HCT116 (cell line): Measurements from ENCODE around the gene SEMA3E. TPM values are rescaled to one million over a fixed set of nuclear protein-coding genes. Genes with fewer than 3 reads are reported as not detected.

Source experiments
- ATAC-seq: fragments of 200-7000 bp; cut with Tn5 transposase; 2 replicates; pipeline ENCODE4 v1.9.1; 2020; ENCODE audit warnings: mild to moderate bottlenecking, moderate library complexity
- Bru-seq: library from RNA; stranded (reverse); fragments of 400-500 nt; gene quantifications from one replicate; lab custom pipeline; 2021; lab: Mats Ljungman, UMichigan
- BruChase-seq, 2 experiments: library from RNA; stranded (reverse); fragments of 400-500 nt; gene quantifications; one replicate each; lab custom pipeline; 2021; lab: Mats Ljungman, UMichigan
- BruUV-seq: library from RNA; stranded (reverse); fragments of 400-500 nt; replicated peaks from 2 replicates; lab custom pipeline; 2021; lab: Mats Ljungman, UMichigan
- CTCF ChIA-PET: fragments of 300-600 bp; sonication (Branson Sonifier 250); formaldehyde crosslinking; loops from one replicate; lab custom pipeline; 2021; ENCODE audit warnings: antibody characterized with exemption; lab: Charles Lee
- POLR2A ChIA-PET: fragments of 300-600, 350-600 bp; sonication (Branson Sonifier 250); formaldehyde crosslinking; loops from one replicate; lab custom pipeline; 2021; ENCODE audit warnings: antibody characterized with exemption; lab: Charles Lee
- RAD21 ChIA-PET, 2 experiments: fragments of 300-600 bp; sonication (Branson Sonifier 250); formaldehyde crosslinking; loops; one replicate each; lab custom pipeline; 2023; ENCODE audit warnings: low total read pairs in 2 of 2; ENCODE audit not compliant: uncharacterized antibody in 2 of 2, unreplicated experiment in 2 of 2, low non-redundant PET in 1 of 2; lab: Charles Lee
- DNase-seq: peaks from one replicate; pipeline ENCODE4 v3.0.0-alpha.2; 2010; ENCODE audit warnings: low read depth, low spot score
- H2AFZ ChIP-seq: fragments of 200-600 bp; shearing (Covaris generic), sonication (generic); 2 replicates; pipeline ENCODE4 v1.6.1; 2017; ENCODE audit warnings: low read depth, mixed run types, mixed read lengths, antibody characterized with exemption, low read length; ENCODE audit not compliant: poor library complexity, severe bottlenecking
- H3K27ac ChIP-seq: 2 replicates; pipeline ENCODE4 v1.5.1; 2012; ENCODE audit warnings: low read depth, low read length
- H3K27me3 ChIP-seq: fragments of 200-600 bp; sonication (generic); 2 replicates; pipeline ENCODE4 v1.6.1; 2016; ENCODE audit warnings: mixed run types, low read length, mixed read lengths; ENCODE audit not compliant: insufficient read depth
- H3K36me3 ChIP-seq, 2 experiments: fragments of 200-500 bp in 1 of 2; fragments of 200-600 bp in 1 of 2; sonication (Bioruptor generic) in 1 of 2; sonication (generic) in 1 of 2; 2 replicates each; pipeline versions ENCODE4 v1.5.1 to v1.6.1; 2014 to 2016; ENCODE audit warnings: low read length in 2 of 2, inconsistent platforms in 1 of 2, mixed read lengths in 1 of 2, mixed run types in 1 of 2; ENCODE audit not compliant: insufficient read depth in 2 of 2, control insufficient read depth in 1 of 2
- H3K4me1 ChIP-seq, 2 experiments: fragments of 200-600 bp in 1 of 2; sonication (generic) in 1 of 2; 2 replicates each; pipeline versions ENCODE4 v1.5.1 to v1.6.1; 2012 to 2017; ENCODE audit warnings: low read length in 2 of 2, inconsistent platforms in 1 of 2, mild to moderate bottlenecking in 1 of 2, mixed read lengths in 1 of 2, mixed run types in 1 of 2, moderate library complexity in 1 of 2; ENCODE audit not compliant: insufficient read depth in 2 of 2, control insufficient read depth in 1 of 2
- H3K4me2 ChIP-seq: fragments of 200-600 bp; sonication (generic); 2 replicates; pipeline ENCODE4 v1.6.1; 2017; ENCODE audit warnings: mixed run types, low read length, mixed read lengths
- H3K4me3 ChIP-seq, 2 experiments: fragments of 200-600 bp in 1 of 2; sonication (generic) in 1 of 2; replicated peaks in 1 of 2; 2 replicates each; pipeline ENCODE4 v1.5.1; 2011 to 2016; ENCODE audit warnings: low read length in 2 of 2, control low read depth in 1 of 2, low read depth in 1 of 2, mild to moderate bottlenecking in 1 of 2, mixed read lengths in 1 of 2, mixed run types in 1 of 2
- H3K79me2 ChIP-seq: fragments of 200-600 bp; sonication (generic); 2 replicates; pipeline ENCODE4 v1.6.1; 2017; ENCODE audit warnings: mild to moderate bottlenecking, mixed run types, low read length, moderate library complexity, mixed read lengths; ENCODE audit not compliant: insufficient read depth
- H3K9ac ChIP-seq: fragments of 200-600 bp; sonication (generic); 2 replicates; pipeline ENCODE4 v1.6.1; 2016; ENCODE audit warnings: low read length, mixed read lengths
- H3K9me2 ChIP-seq: fragments of 200-600 bp; sonication (generic), shearing (Covaris generic); 2 replicates; pipeline ENCODE4 v1.6.1; 2017; ENCODE audit warnings: mixed run types, mild to moderate bottlenecking, moderate library complexity; ENCODE audit not compliant: insufficient read depth
- H3K9me3 ChIP-seq, 2 experiments: fragments of 200-500 bp in 1 of 2; fragments of 200-600 bp in 1 of 2; sonication (Bioruptor generic) in 1 of 2; sonication (generic) in 1 of 2; 2 replicates each; pipeline ENCODE4 v1.6.1; 2014 to 2017; ENCODE audit warnings: low read length in 2 of 2, mixed read lengths in 2 of 2, inconsistent platforms in 1 of 2, low read depth in 1 of 2, mild to moderate bottlenecking in 1 of 2, mixed run types in 1 of 2, moderate library complexity in 1 of 2; ENCODE audit not compliant: control insufficient read depth in 1 of 2, insufficient read depth in 1 of 2
- H4K20me1 ChIP-seq: fragments of 200-600 bp; sonication (generic), shearing (Covaris generic); 2 replicates; pipeline ENCODE4 v1.6.1; 2017; ENCODE audit warnings: mixed run types, mild to moderate bottlenecking, moderate library complexity; ENCODE audit not compliant: insufficient read depth
- CTCF ChIP-seq, 3 experiments: fragments of 200-600 bp in 1 of 3; sonication (generic) in 1 of 3; IDR thresholded peaks in 2 of 3; conservative IDR thresholded peaks in 1 of 3; 2 replicates each; pipeline ENCODE4 v1.5.1; 2012 to 2017; ENCODE audit warnings: low read depth in 2 of 3, low read length in 2 of 3, antibody characterized with exemption in 1 of 3, borderline replicate concordance in 1 of 3, control low read depth in 1 of 3, mild to moderate bottlenecking in 1 of 3, mixed read lengths in 1 of 3, mixed run types in 1 of 3, moderate library complexity in 1 of 3; ENCODE audit not compliant: insufficient read depth in 1 of 3
- FOSL1 ChIP-seq: IDR thresholded peaks from 2 replicates; pipeline ENCODE4 v1.6.1; 2012; ENCODE audit warnings: low read depth
- MAX ChIP-seq: IDR thresholded peaks from 2 replicates; pipeline ENCODE4 v1.6.1; 2012
- SIN3A ChIP-seq: IDR thresholded peaks from 2 replicates; pipeline ENCODE4 v1.6.1; 2012; ENCODE audit warnings: low read depth
- SP1 ChIP-seq: IDR thresholded peaks from 2 replicates; pipeline ENCODE4 v1.6.1; 2012; ENCODE audit warnings: low read depth
- TCF7L2 ChIP-seq: IDR thresholded peaks from 2 replicates; pipeline ENCODE4 v1.7.0; 2011; ENCODE audit warnings: borderline replicate concordance, inconsistent platforms; ENCODE audit not compliant: insufficient read depth, insufficient read length; ENCODE audit errors: extremely low read depth
- intact Hi-C: fragments of 100-400 bp; cut with micrococcal nuclease; formaldehyde crosslinking; loops from 2 replicates; pipeline ENCODE4 v1.10.0; 2022
- long read RNA-seq: library from polyadenylated mRNA; unstranded; transcript quantifications from one replicate; pipeline ENCODE4 v2.0.0, GENCODE V29; 2021; ENCODE audit not compliant: unreplicated experiment
- polyA plus RNA-seq: library from polyadenylated mRNA; unstranded; fragments of >200 nt; gene quantifications from 2 replicates; pipeline ENCODE4 v1.2.1, GENCODE V29; 2012; ENCODE audit warnings: missing spikeins
- total RNA-seq: library from RNA; stranded (reverse); gene quantifications from one replicate; pipeline ENCODE4 v1.2.1, GENCODE V29; 2021; ENCODE audit not compliant: unreplicated experiment

SEMA3E gene
- 1.6 TPM for total RNA-seq
- 0.54 and 0.94 TPM in 2 replicates for polyA plus RNA-seq
- Bru-seq, nascent RNA: percentile 28 among the genes with signal in this experiment
- percentile 19 among the genes with signal in this experiment for BruChase-seq, experiment 1, labeled RNA remaining after a 6-hour chase
- BruChase-seq, experiment 2, labeled RNA remaining after a 2-hour chase: percentile 19 among the genes with signal in this experiment
- long read RNA-seq, full-length matches to known transcripts: 2 of 2 reads
- long read RNA-seq, partial matches to known transcripts: 0 of 2 reads
- long read RNA-seq, other reads (novel, unspliced or antisense): 0 of 2 reads

- CTCF ChIA-PET: interaction anchor here (0.6 to 0.7 kb wide), 2 partner anchors 135 to 233 kb away, joined by 3 read pairs; no protein-coding TSS in a partner anchor
- peak; percentile 15 for DNase-seq
- Histone ChIP-seq H3K36me3 (no peaks in the 10 kb centered on the region), H3K9me2 (no peaks in the 10 kb centered on the region), H3K4me2 (peak within 1 kb of the TSS; percentile 77), H3K4me1 (peaks cover 0 to 3% of the 10 kb centered on the region in 2 experiments; a peak in 1 of 4 replicates), H3K27me3 (no peaks in the 10 kb centered on the region), H3K9me3 (no peaks in the 10 kb centered on the region), H3K79me2 (no peaks in the 10 kb centered on the region), H3K9ac (peak within 1 kb of the TSS; percentile 31), H3K27ac (no peak within 1 kb of the TSS; the same call in 1 of the 2 replicates), H3K4me3 (peak within 1 kb of the TSS; percentile 34 to 57), H2AFZ (peak within 1 kb of the TSS; percentile 70), H4K20me1 (no peaks in the 10 kb centered on the region)
- RAD21 ChIA-PET: interaction anchor here in 1 of 2 experiments (0.6 kb wide), 1 partner anchor 1164 kb away, joined by 3 read pairs; no protein-coding TSS in a partner anchor
- peak; percentile 86 for ATAC-seq
- POLR2A ChIA-PET: interaction anchor here (0.7 kb wide), 1 partner anchor 34 kb away, joined by 4 read pairs; no protein-coding TSS in a partner anchor
- intact Hi-C loops: no loop called here
- no TSS peak for BruUV-seq
- TF ChIP-seq CTCF (IDR thresholded peaks at IDR 0.05 in 2 of 3, conservative IDR thresholded peaks at IDR 0.05 in 1 of 3; ENCODE audit: borderline replicate concordance in 1 of 3, insufficient read depth in 1 of 3, low read depth in 2 of 3, low read length in 2 of 3) (no peak), TCF7L2 (no peak), SP1 (0 out of 2 replicates have a peak, but pooled peaks have one; percentile 13), MAX (peak; percentile 56), SIN3A (no peak), FOSL1 (no peak)
These were observed at the start of gene SEMA3E for GRCh38 chr7:83648464-83649241. SEMA3E (minus strand) TSS chr7:83649139.
